ENCODE data around the gene NCAN. TPM values are rescaled to one million over a fixed set of nuclear protein-coding genes. Genes with fewer than 3 reads are reported as not detected.

Gene NCAN
- polyA plus RNA-seq, 2 of the 4 experiments (the other 2 are of a cell fraction), result 0.03 to 0.05 TPM

DNA sequence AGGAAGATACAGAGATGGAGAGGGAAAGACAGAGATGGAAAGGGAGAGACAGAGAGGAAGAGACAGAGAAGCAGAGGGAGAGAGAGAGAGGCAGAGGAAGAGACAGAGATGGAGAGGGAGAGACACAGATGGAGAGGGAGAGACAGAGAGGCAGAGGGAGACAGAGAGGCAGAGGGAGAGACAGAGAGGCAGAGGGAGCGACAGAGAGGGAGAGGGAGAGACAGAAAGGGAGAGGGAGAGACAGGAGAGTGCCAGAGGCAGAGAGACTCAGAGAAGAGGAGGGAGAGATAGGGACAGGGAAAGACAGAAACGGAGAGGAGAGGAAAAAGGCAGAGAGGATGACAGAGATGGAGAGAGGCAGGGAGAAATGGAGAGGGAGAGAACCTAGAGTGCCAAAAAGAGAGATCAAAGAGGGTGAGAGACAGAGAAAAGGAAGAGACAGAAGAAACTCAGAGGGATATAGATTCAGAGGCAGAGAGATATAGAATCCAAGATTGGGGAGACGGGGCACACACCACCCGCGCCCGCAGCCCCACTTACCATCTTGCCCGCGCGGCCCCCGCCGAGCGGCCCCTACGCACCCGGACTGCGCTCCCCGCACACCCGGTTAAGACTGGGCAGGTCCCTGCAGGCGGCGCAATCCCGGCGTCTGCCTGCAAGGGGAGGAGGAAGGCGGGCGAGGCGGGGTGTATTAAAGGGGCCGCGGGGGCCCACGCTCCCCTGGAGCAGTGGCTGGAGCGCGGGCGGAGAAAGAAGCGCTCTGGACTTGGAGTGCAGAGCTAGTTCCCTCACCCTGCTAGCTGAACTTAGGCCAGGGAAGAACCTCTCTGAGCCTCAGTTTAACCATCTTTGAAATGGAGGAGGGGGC is 50.7 kb downstream of the NCAN start:
- H3K4me2 ChIP-seq, result no peak overlapping the region
- TF ChIP-seq SMC3 (IDR thresholded peaks at IDR 0.05) (no peak), NR3C1 (IDR thresholded peaks at IDR 0.05) (no peak), POLR2A (IDR thresholded peaks at IDR 0.05; ENCODE audit: low read length) (no peak), SREBF2 (IDR thresholded peaks at IDR 0.05) (no peak), RARB (CRISPR knock-in tag; IDR thresholded peaks at IDR 0.05) (no peak), HOXA7 (CRISPR knock-in tag; IDR thresholded peaks at IDR 0.05) (no peak), BHLHE40 (IDR thresholded peaks at IDR 0.05; ENCODE audit: low read depth, low read length) (no peak), EP300 (IDR thresholded peaks at IDR 0.05) (no peak), TFCP2L1 (CRISPR knock-in tag; IDR thresholded peaks at IDR 0.05) (no peak)
- no peak overlapping the region for H3K27ac ChIP-seq
- no peaks in the 10 kb centered on the region for H3K9me3 ChIP-seq
- ChIA-PET POLR2A (no interaction called here), CTCF (no interaction called here)
- no peak overlapping the region for H3K4me3 ChIP-seq
- ATAC-seq (no peak), DNase-seq (ENCODE audit: low read depth in 1 of 2, low spot score in 1 of 2) (no peak), FAIRE-seq (no peak)
- no peaks in the 10 kb centered on the region for H3K4me1 ChIP-seq
- WGBS (ENCODE audit: missing lambda C conversion rate), result 62% methylated on average over 29 of the region's 31 CpGs

DNA sequence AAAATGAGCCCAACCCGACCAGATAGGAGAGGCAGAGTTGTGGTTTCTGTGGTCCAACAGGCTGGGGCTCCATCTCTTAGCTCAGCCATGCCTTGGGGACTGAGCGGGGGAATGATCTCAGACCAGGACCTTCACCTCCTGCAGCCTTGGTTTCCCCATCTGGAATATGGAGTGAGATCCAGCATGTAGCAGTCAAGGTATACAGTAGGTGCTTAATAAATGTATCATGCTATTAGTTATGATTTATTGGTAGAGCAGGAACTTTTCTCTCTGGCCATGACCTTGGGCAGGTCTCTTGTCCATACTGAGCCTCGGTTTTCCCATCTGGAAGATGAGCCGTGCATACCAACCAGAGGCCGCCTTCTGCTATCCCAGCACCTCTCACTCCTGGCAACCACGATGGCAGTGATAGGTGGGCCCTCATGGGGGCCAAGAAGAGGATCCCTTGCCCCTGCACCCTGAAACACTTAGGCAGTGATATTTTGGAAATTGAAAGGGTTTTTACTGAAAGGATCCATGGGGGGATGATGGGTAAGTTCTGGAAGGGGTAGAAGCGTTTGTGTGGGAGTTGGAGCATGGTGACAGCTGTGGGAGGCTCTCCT is 52.2 kb downstream of the NCAN start:
- FAIRE-seq, result no peak
- CTCF ChIA-PET, result no interaction called here
- Histone ChIP-seq H3K27ac (no peak overlapping the region), H3K4me3 (no peak overlapping the region), H3K4me2 (no peak overlapping the region), H3K9me3 (no peaks in the 10 kb centered on the region), H3K4me1 (no peaks in the 10 kb centered on the region)
- no peak for TF ChIP-seq KDM1A (IDR thresholded peaks at IDR 0.05; ENCODE audit: low read depth)
- no peak for TF ChIP-seq EP300 (IDR thresholded peaks at IDR 0.05)
- no peak for TF ChIP-seq ZSCAN20 (CRISPR knock-in tag; IDR thresholded peaks at IDR 0.05)
- TF ChIP-seq, protein P1, sequence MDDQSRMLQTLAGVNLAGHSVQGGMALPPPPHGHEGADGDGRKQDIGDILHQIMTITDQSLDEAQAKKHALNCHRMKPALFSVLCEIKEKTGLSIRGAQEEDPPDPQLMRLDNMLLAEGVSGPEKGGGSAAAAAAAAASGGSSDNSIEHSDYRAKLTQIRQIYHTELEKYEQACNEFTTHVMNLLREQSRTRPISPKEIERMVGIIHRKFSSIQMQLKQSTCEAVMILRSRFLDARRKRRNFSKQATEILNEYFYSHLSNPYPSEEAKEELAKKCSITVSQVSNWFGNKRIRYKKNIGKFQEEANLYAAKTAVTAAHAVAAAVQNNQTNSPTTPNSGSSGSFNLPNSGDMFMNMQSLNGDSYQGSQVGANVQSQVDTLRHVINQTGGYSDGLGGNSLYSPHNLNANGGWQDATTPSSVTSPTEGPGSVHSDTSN (IDR thresholded peaks at IDR 0.05), result no peak
- no peak for TF ChIP-seq FOSB (CRISPR knock-in tag; IDR thresholded peaks at IDR 0.05)
- TF ChIP-seq POLR2AphosphoS2 (conservative IDR thresholded peaks at IDR 0.05; ENCODE audit: low read length), result no peak
- no peak for TF ChIP-seq RAD21 (conservative IDR thresholded peaks at IDR 0.05 in 1 of 2, IDR thresholded peaks at IDR 0.05 in 1 of 2)
- no peak for TF ChIP-seq CBX8 (IDR thresholded peaks at IDR 0.05)
- TF ChIP-seq HOXA7 (CRISPR knock-in tag; IDR thresholded peaks at IDR 0.05), result no peak
- TF ChIP-seq, protein P2, sequence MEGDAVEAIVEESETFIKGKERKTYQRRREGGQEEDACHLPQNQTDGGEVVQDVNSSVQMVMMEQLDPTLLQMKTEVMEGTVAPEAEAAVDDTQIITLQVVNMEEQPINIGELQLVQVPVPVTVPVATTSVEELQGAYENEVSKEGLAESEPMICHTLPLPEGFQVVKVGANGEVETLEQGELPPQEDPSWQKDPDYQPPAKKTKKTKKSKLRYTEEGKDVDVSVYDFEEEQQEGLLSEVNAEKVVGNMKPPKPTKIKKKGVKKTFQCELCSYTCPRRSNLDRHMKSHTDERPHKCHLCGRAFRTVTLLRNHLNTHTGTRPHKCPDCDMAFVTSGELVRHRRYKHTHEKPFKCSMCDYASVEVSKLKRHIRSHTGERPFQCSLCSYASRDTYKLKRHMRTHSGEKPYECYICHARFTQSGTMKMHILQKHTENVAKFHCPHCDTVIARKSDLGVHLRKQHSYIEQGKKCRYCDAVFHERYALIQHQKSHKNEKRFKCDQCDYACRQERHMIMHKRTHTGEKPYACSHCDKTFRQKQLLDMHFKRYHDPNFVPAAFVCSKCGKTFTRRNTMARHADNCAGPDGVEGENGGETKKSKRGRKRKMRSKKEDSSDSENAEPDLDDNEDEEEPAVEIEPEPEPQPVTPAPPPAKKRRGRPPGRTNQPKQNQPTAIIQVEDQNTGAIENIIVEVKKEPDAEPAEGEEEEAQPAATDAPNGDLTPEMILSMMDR (IDR thresholded peaks at IDR 0.05), result no peak
- no peak for TF ChIP-seq KDM5A (IDR thresholded peaks at IDR 0.05)
- TF ChIP-seq SREBF2 (IDR thresholded peaks at IDR 0.05), result no peak
- POLR2A ChIA-PET, result no interaction called here
- no peak for DNase-seq (ENCODE audit: low read depth in 1 of 2, low spot score in 1 of 2)
- ATAC-seq, result no peak
- WGBS (ENCODE audit: missing lambda C conversion rate), result 65% methylated on average over 5 of the region's 7 CpGs

DNA sequence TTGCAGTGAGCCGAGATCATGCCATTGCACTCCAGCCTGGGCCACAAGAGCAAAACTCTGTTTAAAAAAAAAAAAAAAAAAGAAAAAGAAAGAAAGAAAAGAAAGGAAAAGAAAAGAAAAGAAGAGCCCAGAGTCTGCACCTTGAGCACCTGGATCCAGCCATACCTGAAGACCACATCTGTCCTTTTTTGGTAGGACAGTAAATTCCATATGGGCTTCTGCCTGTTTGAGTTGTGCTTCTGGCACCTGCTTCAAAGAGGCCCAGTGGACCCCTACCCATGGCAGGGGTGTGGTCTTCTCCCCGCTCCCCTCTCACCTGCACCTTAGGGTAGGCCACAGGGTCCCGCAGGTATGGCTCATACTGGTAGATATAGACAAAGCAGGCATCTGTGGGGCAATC is 55.5 kb downstream of the NCAN start:
- POLR2A ChIA-PET, result no interaction called here
- CTCF ChIA-PET, result interaction anchor here (0.5 kb wide), 1 partner anchor 21 kb away, joined by 3 read pairs; no protein-coding TSS in a partner anchor
- ATAC-seq (no peak), FAIRE-seq (no peak), DNase-seq (ENCODE audit: low read depth in 1 of 2, low spot score in 1 of 2) (no peak)
- H3K4me3 ChIP-seq, result no peak overlapping the region
- no peak overlapping the region for H3K4me2 ChIP-seq
- TF ChIP-seq POLR2A (IDR thresholded peaks at IDR 0.05; ENCODE audit: low read length) (no peak), NPAS2 (CRISPR knock-in tag; IDR thresholded peaks at IDR 0.05; ENCODE audit: borderline replicate concordance) (no peak), RARB (CRISPR knock-in tag; IDR thresholded peaks at IDR 0.05) (no peak), EHMT2 (IDR thresholded peaks at IDR 0.05; ENCODE audit: low read depth) (no peak), HEYL (CRISPR knock-in tag; IDR thresholded peaks at IDR 0.05) (no peak), ESRRA (IDR thresholded peaks at IDR 0.05; ENCODE audit: borderline replicate concordance, low read length) (no peak), HDAC2 (IDR thresholded peaks at IDR 0.05) (no peak), FOXS1 (CRISPR knock-in tag; IDR thresholded peaks at IDR 0.05) (no peak), NR3C1 (IDR thresholded peaks at IDR 0.05) (no peak)
- TF ChIP-seq, protein P1 (IDR thresholded peaks at IDR 0.05), result no peak
- 92% methylated on average over 1 of the region's 3 CpGs for whole genome bisulfite sequencing (ENCODE audit: missing lambda C conversion rate)
- H3K4me1 ChIP-seq, result no peaks in the 10 kb centered on the region
- H3K9me3 ChIP-seq, result no peaks in the 10 kb centered on the region
- H3K27ac ChIP-seq, result no peak overlapping the region
